GM12865 (cell line): Measurements from ENCODE around the gene TMEM132C.

ENCODE experiments used
- DNase-seq: peaks from one replicate; pipeline ENCODE4 v3.0.0; 2010; ENCODE audit warnings: low read depth
- H3K4me3 ChIP-seq: 2 replicates; pipeline ENCODE4 v1.5.1; 2011; ENCODE audit warnings: mild to moderate bottlenecking, low read depth, low read length, control low read depth
- CTCF ChIP-seq: IDR thresholded peaks from 2 replicates; pipeline ENCODE4 v1.5.1; 2011; ENCODE audit warnings: low read length, control low read depth, low read depth, inconsistent platforms; ENCODE audit not compliant: insufficient read depth; ENCODE audit errors: missing control alignments

The TMEM132C gene

GRCh38 chr12:128322341-128322740 is 55.4 kb downstream of the TMEM132C start:
- H3K4me3 ChIP-seq = no peak overlapping the region
- DNase-seq = no peak
- TF ChIP-seq CTCF = no peak

DNA sequence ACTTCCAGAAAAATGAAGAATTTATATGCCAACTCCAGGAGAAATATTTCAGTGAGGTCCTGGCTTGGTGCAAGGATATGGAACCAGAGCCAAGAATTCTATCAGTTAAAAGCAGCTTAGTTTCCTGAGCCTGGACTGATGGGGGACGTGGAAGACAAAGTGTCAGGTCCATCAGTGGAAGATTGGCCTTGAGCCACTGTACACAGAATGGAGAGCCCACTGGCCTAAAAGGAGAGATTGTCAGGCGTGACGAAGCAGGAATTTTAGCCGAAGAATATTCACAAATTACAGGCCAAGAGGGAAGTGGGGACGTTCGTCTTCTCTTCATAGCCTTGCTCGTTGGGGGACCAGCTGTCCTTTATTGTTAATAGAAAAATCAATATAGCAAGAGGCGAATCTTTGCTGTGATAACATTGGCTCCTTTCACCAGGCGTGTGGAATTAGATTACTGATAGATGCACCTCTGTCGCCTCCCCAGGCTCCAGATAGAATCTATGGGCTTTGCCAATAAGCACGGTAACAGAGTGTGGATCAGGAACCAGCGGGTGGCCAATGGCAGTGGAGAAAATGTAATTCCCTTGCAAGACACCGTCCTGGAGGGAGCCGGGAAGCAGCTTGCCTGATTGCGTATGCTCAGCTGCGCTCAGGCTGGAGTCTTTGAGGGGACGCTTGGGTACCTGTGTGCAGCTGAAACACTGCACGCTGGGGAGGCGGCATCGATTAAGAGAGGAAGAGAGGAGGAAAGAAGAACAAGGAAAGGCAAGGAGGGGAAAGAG is 56.4 kb downstream of the TMEM132C start:
- no peak for DNase-seq

GRCh38 chr12:128325646-128326045 is 58.7 kb downstream of the TMEM132C start:
- TF ChIP-seq CTCF = no peak
- H3K4me3 ChIP-seq = no peak overlapping the region
- DNase-seq = no peak

More for the DNA sequence above, 56.4 kb downstream of the TMEM132C start:
- TF ChIP-seq CTCF = no peak
- no peak overlapping the region for H3K4me3 ChIP-seq

GRCh38 chr12:128326406-128326805 is 59.4 kb downstream of the TMEM132C start:
- no peak for DNase-seq
- TF ChIP-seq CTCF = no peak
- H3K4me3 ChIP-seq = no peak overlapping the region

DNA sequence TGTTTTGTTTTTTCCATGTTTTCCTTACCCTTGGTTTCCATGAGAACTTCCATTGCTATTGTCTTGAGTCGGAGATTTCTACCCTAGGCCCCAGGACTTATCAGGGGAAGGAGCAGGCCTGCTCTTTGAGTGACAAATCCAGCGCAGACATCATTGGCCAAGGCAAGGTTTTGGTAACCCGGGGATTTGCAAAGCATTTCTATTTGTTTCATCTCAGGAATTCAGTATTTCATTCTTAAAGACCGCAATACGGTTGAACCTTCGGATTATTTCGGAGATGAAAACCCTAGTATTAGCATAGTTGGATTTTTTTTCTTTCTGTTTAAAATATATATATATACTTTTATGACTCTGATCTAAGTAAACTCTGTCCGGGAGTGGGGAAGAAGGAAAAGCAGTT is 62.0 kb downstream of the TMEM132C start:
- no peak for DNase-seq
- TF ChIP-seq CTCF = no peak
- H3K4me3 ChIP-seq = no peak overlapping the region

DNA sequence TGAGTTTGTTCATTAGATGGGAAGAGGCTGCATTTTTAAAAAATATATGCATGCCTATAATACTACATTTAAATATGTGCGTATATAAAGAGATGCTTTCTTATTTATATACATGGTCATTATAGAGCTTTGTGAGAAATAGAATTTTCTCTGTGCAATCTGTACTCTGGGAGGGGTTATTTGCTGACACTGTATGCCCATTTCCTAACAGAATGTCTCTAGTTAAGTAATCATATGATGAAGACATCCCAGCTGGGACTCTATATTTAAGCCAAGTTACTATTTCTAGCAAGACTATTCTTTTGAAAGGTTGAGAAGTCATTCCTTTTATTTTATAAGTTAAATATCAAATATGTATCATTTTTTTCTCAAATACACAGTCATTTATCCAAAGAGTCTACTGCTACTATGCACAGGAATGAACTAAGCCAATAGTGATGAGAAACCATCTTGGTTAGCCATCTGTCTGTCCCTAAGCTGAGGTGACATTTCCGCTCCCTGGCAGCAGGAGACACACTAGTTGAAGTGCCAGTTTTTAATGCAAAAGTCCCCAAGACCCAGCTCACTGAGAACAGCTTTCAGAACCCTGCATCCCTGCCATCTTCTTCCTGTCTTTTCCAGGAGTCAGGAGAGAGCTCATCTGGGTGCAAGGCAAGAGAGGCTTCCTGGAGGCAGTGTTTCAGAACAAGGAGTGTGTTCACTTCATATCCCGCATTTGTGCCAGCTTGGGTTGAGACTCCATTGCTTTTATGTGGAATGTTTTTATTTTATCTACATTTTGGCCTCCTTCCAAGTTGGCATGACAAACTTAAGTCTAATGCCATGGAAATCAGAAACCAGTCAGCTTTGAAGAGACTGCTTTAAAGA is 69.5 kb downstream of the TMEM132C start:
- TF ChIP-seq CTCF = no peak
- H3K4me3 ChIP-seq = no peak overlapping the region
- DNase-seq = no peak
